OCI-LY1 (cell line): ENCODE data around the gene FBXL14.

Experiments
- EZH2 ChIP-seq: fragments of 200-600 bp; sonication (generic), shearing (Covaris generic); IDR thresholded peaks from 2 replicates; pipeline ENCODE4 v1.8.0; 2017; ENCODE audit warnings: borderline replicate concordance, mixed run types, mild to moderate bottlenecking, antibody characterized with exemption, low read length, moderate library complexity, mixed read lengths
- TF ChIP-seq, protein P1 (sequence below): fragments of 200-600 bp; sonication (generic), shearing (Covaris generic); IDR thresholded peaks from 2 replicates; pipeline ENCODE4 v1.5.1; 2017; ENCODE audit warnings: mild to moderate bottlenecking, antibody characterized with exemption, low read length, moderate library complexity, mixed read lengths

DNA sequence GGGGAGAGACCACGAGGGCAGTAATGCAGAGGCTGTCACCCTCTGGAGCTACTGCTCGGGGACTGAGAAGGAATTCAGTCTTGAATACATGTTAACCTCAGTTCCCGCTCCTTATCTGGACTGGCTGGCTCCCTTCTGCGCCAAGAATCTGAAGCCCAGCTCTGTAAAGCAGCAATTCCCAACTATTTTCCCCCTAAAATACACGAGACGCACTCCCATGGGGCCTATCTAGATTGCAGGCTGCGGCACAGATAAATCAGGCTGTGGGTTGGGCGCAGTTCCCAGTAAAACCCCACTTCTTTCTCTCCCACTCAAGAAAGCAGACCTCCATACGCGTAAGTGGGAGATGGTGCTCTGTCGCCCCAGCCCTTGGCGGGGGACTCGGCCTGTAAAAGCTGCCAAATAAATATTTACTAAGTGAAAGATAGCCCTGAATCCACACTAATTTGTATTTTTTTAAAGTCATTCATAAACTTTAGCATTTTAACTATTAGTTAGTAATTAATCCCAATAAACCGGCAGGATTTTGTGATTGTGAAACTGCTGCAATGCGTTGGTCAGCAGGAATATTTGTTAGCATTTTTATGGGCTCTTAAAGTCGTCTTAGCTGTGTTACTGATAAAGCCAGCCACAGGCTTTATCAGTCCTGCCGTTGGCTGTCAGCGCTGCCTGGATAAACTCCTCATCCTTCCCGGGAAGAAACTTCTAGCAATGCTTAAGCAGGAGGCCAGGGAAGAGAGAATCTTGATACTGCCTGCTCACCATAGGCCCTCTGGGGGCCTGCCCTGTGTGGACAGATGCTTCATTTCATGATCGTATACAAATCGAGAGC, 17.8 kb downstream of the FBXL14 start:
- TF ChIP-seq, protein P1, sequence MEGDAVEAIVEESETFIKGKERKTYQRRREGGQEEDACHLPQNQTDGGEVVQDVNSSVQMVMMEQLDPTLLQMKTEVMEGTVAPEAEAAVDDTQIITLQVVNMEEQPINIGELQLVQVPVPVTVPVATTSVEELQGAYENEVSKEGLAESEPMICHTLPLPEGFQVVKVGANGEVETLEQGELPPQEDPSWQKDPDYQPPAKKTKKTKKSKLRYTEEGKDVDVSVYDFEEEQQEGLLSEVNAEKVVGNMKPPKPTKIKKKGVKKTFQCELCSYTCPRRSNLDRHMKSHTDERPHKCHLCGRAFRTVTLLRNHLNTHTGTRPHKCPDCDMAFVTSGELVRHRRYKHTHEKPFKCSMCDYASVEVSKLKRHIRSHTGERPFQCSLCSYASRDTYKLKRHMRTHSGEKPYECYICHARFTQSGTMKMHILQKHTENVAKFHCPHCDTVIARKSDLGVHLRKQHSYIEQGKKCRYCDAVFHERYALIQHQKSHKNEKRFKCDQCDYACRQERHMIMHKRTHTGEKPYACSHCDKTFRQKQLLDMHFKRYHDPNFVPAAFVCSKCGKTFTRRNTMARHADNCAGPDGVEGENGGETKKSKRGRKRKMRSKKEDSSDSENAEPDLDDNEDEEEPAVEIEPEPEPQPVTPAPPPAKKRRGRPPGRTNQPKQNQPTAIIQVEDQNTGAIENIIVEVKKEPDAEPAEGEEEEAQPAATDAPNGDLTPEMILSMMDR: no peak
- no peak for TF ChIP-seq EZH2
